ENCODE measurements around the gene ATPAF1.

Gene ATPAF1

DNA sequence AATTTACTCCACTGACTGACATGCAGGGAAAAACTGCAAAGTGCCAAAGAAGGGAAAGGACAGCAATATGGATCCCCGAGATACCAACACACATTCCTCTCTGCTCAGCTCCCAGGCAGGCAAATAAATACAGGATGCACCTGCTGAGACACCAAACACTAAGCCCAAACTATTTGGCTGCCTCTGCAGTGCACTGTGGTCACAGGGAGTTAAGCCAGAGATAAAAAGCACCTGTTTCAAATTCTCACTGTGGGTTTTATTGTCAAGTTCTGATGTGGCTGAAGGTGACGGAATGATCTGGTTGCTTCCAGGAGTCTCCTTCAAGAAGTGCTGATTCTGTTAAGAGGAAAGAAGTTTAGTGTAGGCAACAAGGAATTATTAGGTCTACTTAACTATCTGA, 21.2 kb upstream of the ATPAF1 start:
- TF ChIP-seq, protein P1, sequence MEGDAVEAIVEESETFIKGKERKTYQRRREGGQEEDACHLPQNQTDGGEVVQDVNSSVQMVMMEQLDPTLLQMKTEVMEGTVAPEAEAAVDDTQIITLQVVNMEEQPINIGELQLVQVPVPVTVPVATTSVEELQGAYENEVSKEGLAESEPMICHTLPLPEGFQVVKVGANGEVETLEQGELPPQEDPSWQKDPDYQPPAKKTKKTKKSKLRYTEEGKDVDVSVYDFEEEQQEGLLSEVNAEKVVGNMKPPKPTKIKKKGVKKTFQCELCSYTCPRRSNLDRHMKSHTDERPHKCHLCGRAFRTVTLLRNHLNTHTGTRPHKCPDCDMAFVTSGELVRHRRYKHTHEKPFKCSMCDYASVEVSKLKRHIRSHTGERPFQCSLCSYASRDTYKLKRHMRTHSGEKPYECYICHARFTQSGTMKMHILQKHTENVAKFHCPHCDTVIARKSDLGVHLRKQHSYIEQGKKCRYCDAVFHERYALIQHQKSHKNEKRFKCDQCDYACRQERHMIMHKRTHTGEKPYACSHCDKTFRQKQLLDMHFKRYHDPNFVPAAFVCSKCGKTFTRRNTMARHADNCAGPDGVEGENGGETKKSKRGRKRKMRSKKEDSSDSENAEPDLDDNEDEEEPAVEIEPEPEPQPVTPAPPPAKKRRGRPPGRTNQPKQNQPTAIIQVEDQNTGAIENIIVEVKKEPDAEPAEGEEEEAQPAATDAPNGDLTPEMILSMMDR (IDR thresholded peaks at IDR 0.05; ENCODE audit: borderline replicate concordance, insufficient read depth, low read depth, low read length) = no peak
- H3K4me3 ChIP-seq (ENCODE audit: low read depth, low read length) = no peak overlapping the region

GRCh38 chr1:46687921-46688509, 19.9 kb upstream of the ATPAF1 start:
- no peak overlapping the region for H3K4me3 ChIP-seq (ENCODE audit: low read depth, low read length)
- TF ChIP-seq, protein P1 (IDR thresholded peaks at IDR 0.05; ENCODE audit: borderline replicate concordance, insufficient read depth, low read depth, low read length) = no peak

DNA sequence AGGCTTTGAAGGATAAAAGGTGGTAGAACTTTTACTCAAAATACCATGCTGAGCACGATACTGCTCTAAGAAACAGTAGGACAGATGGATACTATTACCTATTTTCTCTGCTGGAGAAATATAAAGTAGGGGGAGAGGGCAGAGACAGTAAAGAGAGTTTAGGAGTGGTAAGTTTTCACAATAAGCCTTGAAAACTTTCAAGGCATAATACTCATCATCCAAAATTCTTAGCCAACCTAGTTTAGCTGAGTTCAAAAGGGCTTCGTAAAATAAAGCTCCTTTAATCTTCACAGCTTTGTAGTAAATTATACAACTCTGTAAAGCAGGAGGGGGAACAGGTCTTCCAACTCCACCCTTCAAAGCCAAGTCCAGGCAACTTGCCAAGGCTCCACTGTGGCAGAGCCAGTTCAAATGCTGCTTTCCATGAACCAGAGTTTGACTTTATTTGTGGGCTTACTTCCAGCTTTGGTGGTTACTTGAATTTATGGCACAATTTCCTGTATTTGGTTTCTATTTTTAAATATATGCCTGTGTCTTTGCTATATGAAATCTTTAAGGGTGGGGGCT, 19.0 kb upstream of the ATPAF1 start:
- H3K4me3 ChIP-seq (ENCODE audit: low read depth, low read length) = no peak overlapping the region
- TF ChIP-seq, protein P1 (IDR thresholded peaks at IDR 0.05; ENCODE audit: borderline replicate concordance, insufficient read depth, low read depth, low read length) = no peak

- no peak overlapping the region for H3K4me3 ChIP-seq (ENCODE audit: low read depth, low read length)
- TF ChIP-seq, protein P1 (IDR thresholded peaks at IDR 0.05; ENCODE audit: borderline replicate concordance, insufficient read depth, low read depth, low read length) = no peak
Measured at GRCh38 chr1:46686255-46686654, 18.1 kb upstream of the ATPAF1 start.

DNA sequence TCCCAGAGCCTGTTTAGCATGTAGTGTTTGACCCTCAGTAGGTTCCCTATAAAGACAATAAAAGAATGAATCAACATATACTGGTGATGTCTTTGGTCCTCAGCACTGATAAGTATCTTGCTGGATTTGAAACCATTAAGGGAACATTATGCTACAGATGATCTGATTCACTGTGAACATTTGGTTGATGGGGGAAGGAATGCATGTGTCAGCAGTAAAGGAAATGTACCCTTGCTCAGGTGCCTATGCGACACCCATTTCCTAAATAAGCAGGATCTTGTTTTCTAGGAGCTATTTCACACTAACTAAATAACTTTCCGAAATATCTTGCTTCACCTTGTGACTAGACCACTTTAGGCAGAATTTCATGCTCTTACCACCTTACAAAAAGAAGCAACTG, 16.5 kb upstream of the ATPAF1 start:
- TF ChIP-seq, protein P1 (IDR thresholded peaks at IDR 0.05; ENCODE audit: borderline replicate concordance, insufficient read depth, low read depth, low read length) = no peak
- no peak overlapping the region for H3K4me3 ChIP-seq (ENCODE audit: low read depth, low read length)

- TF ChIP-seq, protein P1 (IDR thresholded peaks at IDR 0.05; ENCODE audit: borderline replicate concordance, insufficient read depth, low read depth, low read length) = no peak
- no peak overlapping the region for H3K4me3 ChIP-seq (ENCODE audit: low read depth, low read length)
Measured at GRCh38 chr1:46682064-46682463, 13.9 kb upstream of the ATPAF1 start.

GRCh38 chr1:46681333-46682034, 13.3 kb upstream of the ATPAF1 start:
- no peak overlapping the region for H3K4me3 ChIP-seq (ENCODE audit: low read depth, low read length)
- TF ChIP-seq, protein P1 (IDR thresholded peaks at IDR 0.05; ENCODE audit: borderline replicate concordance, insufficient read depth, low read depth, low read length) = no peak

All from GM12875 (cell line).